Fibroblast of pulmonary artery (primary cell): Measurements from ENCODE around the gene FAXDC2.

Source experiments
- DNase-seq: peaks from one replicate; pipeline ENCODE4 v3.0.0-alpha.2; 2010; ENCODE audit warnings: low read depth
- H3K4me3 ChIP-seq: replicated peaks from 2 replicates; pipeline ENCODE4 v1.5.1; 2011; ENCODE audit warnings: low read depth, mild to moderate bottlenecking, control low read depth, low read length, moderate library complexity
- TF ChIP-seq, protein P1 (sequence below): IDR thresholded peaks from 2 replicates; pipeline ENCODE4 v1.5.1; 2011; ENCODE audit warnings: mild to moderate bottlenecking, control low read depth, low read length, inconsistent platforms; ENCODE audit errors: missing control alignments

The FAXDC2 gene

GRCh38 chr5:154813158-154813557 lies 37.2 kb downstream of the FAXDC2 start:
- no peak for DNase-seq
- TF ChIP-seq, protein P1, sequence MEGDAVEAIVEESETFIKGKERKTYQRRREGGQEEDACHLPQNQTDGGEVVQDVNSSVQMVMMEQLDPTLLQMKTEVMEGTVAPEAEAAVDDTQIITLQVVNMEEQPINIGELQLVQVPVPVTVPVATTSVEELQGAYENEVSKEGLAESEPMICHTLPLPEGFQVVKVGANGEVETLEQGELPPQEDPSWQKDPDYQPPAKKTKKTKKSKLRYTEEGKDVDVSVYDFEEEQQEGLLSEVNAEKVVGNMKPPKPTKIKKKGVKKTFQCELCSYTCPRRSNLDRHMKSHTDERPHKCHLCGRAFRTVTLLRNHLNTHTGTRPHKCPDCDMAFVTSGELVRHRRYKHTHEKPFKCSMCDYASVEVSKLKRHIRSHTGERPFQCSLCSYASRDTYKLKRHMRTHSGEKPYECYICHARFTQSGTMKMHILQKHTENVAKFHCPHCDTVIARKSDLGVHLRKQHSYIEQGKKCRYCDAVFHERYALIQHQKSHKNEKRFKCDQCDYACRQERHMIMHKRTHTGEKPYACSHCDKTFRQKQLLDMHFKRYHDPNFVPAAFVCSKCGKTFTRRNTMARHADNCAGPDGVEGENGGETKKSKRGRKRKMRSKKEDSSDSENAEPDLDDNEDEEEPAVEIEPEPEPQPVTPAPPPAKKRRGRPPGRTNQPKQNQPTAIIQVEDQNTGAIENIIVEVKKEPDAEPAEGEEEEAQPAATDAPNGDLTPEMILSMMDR = no peak
- no peak overlapping the region for H3K4me3 ChIP-seq

- H3K4me3 ChIP-seq = no peak overlapping the region
- DNase-seq = peak; percentile 82
- TF ChIP-seq, protein P1 = peak; percentile 95
Measured at GRCh38 chr5:154811653-154812465, 38.5 kb downstream of the FAXDC2 start.

- TF ChIP-seq, protein P1 = no peak
- H3K4me3 ChIP-seq = no peak overlapping the region
- DNase-seq = no peak
Measured at GRCh38 chr5:154811239-154811638, 39.2 kb downstream of the FAXDC2 start.

DNA sequence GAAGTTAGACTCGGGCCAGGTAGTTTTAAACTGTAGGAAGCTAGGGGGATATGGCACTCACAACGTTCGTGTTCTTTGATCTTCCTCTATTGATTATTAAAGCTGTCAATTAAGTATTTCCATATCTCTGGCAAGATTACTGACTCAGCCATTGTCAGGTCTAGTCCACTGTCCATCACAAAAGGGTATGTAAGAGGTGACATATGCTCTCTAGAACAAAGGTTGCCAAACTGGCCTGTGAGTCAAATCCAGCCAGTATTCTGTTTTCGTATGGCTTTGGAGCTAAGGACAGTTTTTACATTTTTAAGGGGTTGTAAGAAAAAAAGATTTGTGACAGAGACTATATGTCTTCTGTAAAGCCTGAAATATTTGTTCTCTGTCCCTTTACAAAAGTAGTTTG lies 44.2 kb downstream of the FAXDC2 start:
- no peak for DNase-seq
- TF ChIP-seq, protein P1 = no peak
- H3K4me3 ChIP-seq = no peak overlapping the region

GRCh38 chr5:154802050-154802449 lies 48.4 kb downstream of the FAXDC2 start:
- no peak overlapping the region for H3K4me3 ChIP-seq
- TF ChIP-seq, protein P1 = no peak
- DNase-seq = no peak

- peak; percentile 49 for DNase-seq
- no peak overlapping the region for H3K4me3 ChIP-seq
- TF ChIP-seq, protein P1 = no peak
Measured at GRCh38 chr5:154801083-154801482, 49.3 kb downstream of the FAXDC2 start.

DNA sequence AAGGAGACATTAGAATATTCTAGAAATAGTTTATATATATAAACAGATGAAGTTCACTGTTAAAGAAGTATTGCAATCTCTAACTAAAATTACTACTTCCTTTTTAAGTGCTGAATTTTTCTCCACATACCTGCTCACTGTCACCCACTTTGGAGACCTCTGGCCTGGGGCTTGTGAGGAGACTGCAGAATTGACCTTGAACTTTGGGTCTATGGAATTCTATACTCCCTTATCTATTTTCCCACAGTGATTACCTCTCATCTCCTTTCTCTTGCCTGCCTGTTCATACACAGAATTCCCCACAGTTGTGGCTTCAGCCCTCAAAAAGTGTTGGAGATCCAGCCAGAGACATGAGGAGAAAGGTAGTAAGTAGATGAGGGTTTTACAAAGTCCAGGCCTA lies 49.8 kb downstream of the FAXDC2 start:
- no peak for DNase-seq
- H3K4me3 ChIP-seq = no peak overlapping the region
- TF ChIP-seq, protein P1 = no peak
